ENCODE results near the gene SREBF2. TPM values are rescaled to one million over a fixed set of nuclear protein-coding genes. Genes with fewer than 3 reads are reported as not detected.

The SREBF2 gene
- total RNA-seq, 2 experiments from 2014 or later, result 150 to 157 TPM

- no peak overlapping the region for H3K4me3 Mint-ChIP-seq
- H3K27ac Mint-ChIP-seq, result peak overlapping the region; percentile 24
- H3K36me3 Mint-ChIP-seq (ENCODE audit: low read depth), result peaks cover 23% of the 10 kb centered on the region
- POLR2A ChIA-PET, result interaction anchor here (0.8 to 3.4 kb wide), 19 partner anchors 8 to 126 kb away, joined by 3 to 17 read pairs (median 4); partner anchors contain the start of genes CCDC134, CENPM and SREBF2
- H3K27me3 Mint-ChIP-seq, result peaks cover 24% of the 10 kb centered on the region
- no peak for DNase-seq
- no peaks in the 10 kb centered on the region for H3K9me3 Mint-ChIP-seq
- H3K4me1 Mint-ChIP-seq, result peaks cover 34% of the 10 kb centered on the region
- CTCF ChIA-PET, result interaction anchor here (0.8 to 1.6 kb wide), 8 partner anchors 18 to 85 kb away, joined by 3 to 9 read pairs (median 5); partner anchors contain the start of genes CENPM and SREBF2
These were observed 74.8 kb downstream of the SREBF2 start for GRCh38 chr22:41907436-41908401.

- CTCF ChIA-PET, result interaction anchor here (0.6 to 1.6 kb wide), 8 partner anchors 15 to 86 kb away, joined by 3 to 9 read pairs (median 5); partner anchors contain the start of genes CENPM and SREBF2
- DNase-seq, result peak; percentile 55
- Mint-ChIP-seq H3K9me3 (no peaks in the 10 kb centered on the region), H3K4me3 (peak overlapping the region; percentile 34), H3K4me1 (peaks cover 37% of the 10 kb centered on the region), H3K27me3 (peaks cover 32% of the 10 kb centered on the region), H3K27ac (peak overlapping the region; percentile 68), H3K36me3 (ENCODE audit: low read depth) (peaks cover 19% of the 10 kb centered on the region)
- POLR2A ChIA-PET, result interaction anchor here (0.8 to 3.4 kb wide), 20 partner anchors 8 to 212 kb away, joined by 3 to 17 read pairs (median 4); partner anchors contain the start of genes CCDC134, CENPM and SREBF2
These were observed 75.8 kb downstream of the SREBF2 start for GRCh38 chr22:41908411-41909309.

GRCh38 chr22:41909310-41910049 lies 76.6 kb downstream of the SREBF2 start:
- ChIA-PET CTCF (no interaction called here), POLR2A (interaction anchor here (0.9 to 3.4 kb wide), 3 partner anchors 16 to 212 kb away, joined by 3 to 17 read pairs (median 3); no protein-coding TSS in a partner anchor)
- no peak for DNase-seq
- Mint-ChIP-seq H3K4me3 (no peak overlapping the region), H3K4me1 (peaks cover 37% of the 10 kb centered on the region), H3K27ac (no peak overlapping the region), H3K9me3 (no peaks in the 10 kb centered on the region), H3K27me3 (peaks cover 34% of the 10 kb centered on the region), H3K36me3 (ENCODE audit: low read depth) (peaks cover 13% of the 10 kb centered on the region)

GRCh38 chr22:41910050-41911000 lies 77.4 kb downstream of the SREBF2 start:
- POLR2A ChIA-PET, result interaction anchor here (0.6 to 3.4 kb wide), 3 partner anchors 9 to 222 kb away, joined by 3 to 17 read pairs (median 3); partner anchors contain the start of gene SNU13
- CTCF ChIA-PET, result no interaction called here
- DNase-seq, result peak; percentile 35
- Mint-ChIP-seq H3K27ac (no peak overlapping the region), H3K27me3 (peaks cover 38% of the 10 kb centered on the region), H3K4me3 (no peak overlapping the region), H3K9me3 (no peaks in the 10 kb centered on the region), H3K36me3 (ENCODE audit: low read depth) (peaks cover 13% of the 10 kb centered on the region), H3K4me1 (peaks cover 37% of the 10 kb centered on the region)

GRCh38 chr22:41911001-41911611 lies 78.2 kb downstream of the SREBF2 start:
- Mint-ChIP-seq H3K4me3 (no peak overlapping the region), H3K4me1 (peaks cover 41% of the 10 kb centered on the region), H3K27ac (no peak overlapping the region), H3K36me3 (ENCODE audit: low read depth) (peaks cover 6% of the 10 kb centered on the region), H3K27me3 (peaks cover 45% of the 10 kb centered on the region), H3K9me3 (no peaks in the 10 kb centered on the region)
- ChIA-PET POLR2A (interaction anchor here (0.7 to 1.1 kb wide), 5 partner anchors 9 to 110 kb away, joined by 3 to 4 read pairs (median 3); partner anchors contain the start of genes CCDC134 and CENPM), CTCF (interaction anchor here (2.1 kb wide), 1 partner anchor 14 kb away, joined by 12 read pairs; no protein-coding TSS in a partner anchor)
- DNase-seq, result no peak

- H3K36me3 Mint-ChIP-seq (ENCODE audit: low read depth), result peaks cover 4% of the 10 kb centered on the region
- no peak for DNase-seq
- ChIA-PET CTCF (interaction anchor here (2.1 kb wide), 1 partner anchor 13 kb away, joined by 12 read pairs; no protein-coding TSS in a partner anchor), POLR2A (interaction anchor here (1.1 to 2.2 kb wide), 5 partner anchors 14 to 112 kb away, joined by 3 to 13 read pairs (median 4); partner anchors contain the start of genes CCDC134 and TNFRSF13C)
- H3K4me3 Mint-ChIP-seq, result no peak overlapping the region
- peaks cover 57% of the 10 kb centered on the region for H3K27me3 Mint-ChIP-seq
- peaks cover 37% of the 10 kb centered on the region for H3K4me1 Mint-ChIP-seq
- no peaks in the 10 kb centered on the region for H3K9me3 Mint-ChIP-seq
- no peak overlapping the region for H3K27ac Mint-ChIP-seq
These were observed 79.6 kb downstream of the SREBF2 start for GRCh38 chr22:41912338-41913039.

GRCh38 chr22:41913040-41913719 lies 80.3 kb downstream of the SREBF2 start:
- ChIA-PET POLR2A (interaction anchor here (1.4 to 2.2 kb wide), 3 partner anchors 13 to 82 kb away, joined by 3 to 13 read pairs (median 7); partner anchors contain the start of gene TNFRSF13C), CTCF (interaction anchor here (2.1 kb wide), 1 partner anchor 12 kb away, joined by 12 read pairs; no protein-coding TSS in a partner anchor)
- Mint-ChIP-seq H3K9me3 (no peaks in the 10 kb centered on the region), H3K27me3 (peaks cover 60% of the 10 kb centered on the region), H3K27ac (no peak overlapping the region), H3K36me3 (ENCODE audit: low read depth) (peaks cover 3% of the 10 kb centered on the region), H3K4me3 (no peak overlapping the region), H3K4me1 (peaks cover 34% of the 10 kb centered on the region)
- no peak for DNase-seq

- no peak overlapping the region for H3K27ac Mint-ChIP-seq
- H3K36me3 Mint-ChIP-seq (ENCODE audit: low read depth), result no peaks in the 10 kb centered on the region
- CTCF ChIA-PET, result interaction anchor here (0.9 kb wide), 1 partner anchor 19 kb away, joined by 3 read pairs; no protein-coding TSS in a partner anchor
- H3K4me1 Mint-ChIP-seq, result peaks cover 29% of the 10 kb centered on the region
- H3K27me3 Mint-ChIP-seq, result peaks cover 59% of the 10 kb centered on the region
- no peak overlapping the region for H3K4me3 Mint-ChIP-seq
- DNase-seq, result no peak
- no peaks in the 10 kb centered on the region for H3K9me3 Mint-ChIP-seq
- POLR2A ChIA-PET, result interaction anchor here (1.5 to 2.2 kb wide), 3 partner anchors 12 to 79 kb away, joined by 4 to 13 read pairs (median 7); partner anchors contain the start of gene TNFRSF13C
These were observed 81.1 kb downstream of the SREBF2 start for GRCh38 chr22:41913842-41914534.

- Mint-ChIP-seq H3K27ac (no peak overlapping the region), H3K4me1 (peaks cover 26% of the 10 kb centered on the region), H3K36me3 (ENCODE audit: low read depth) (no peaks in the 10 kb centered on the region), H3K9me3 (no peaks in the 10 kb centered on the region), H3K4me3 (no peak overlapping the region), H3K27me3 (peaks cover 55% of the 10 kb centered on the region)
- DNase-seq, result no peak
- CTCF ChIA-PET, result interaction anchor here (0.9 kb wide), 1 partner anchor 20 kb away, joined by 3 read pairs; no protein-coding TSS in a partner anchor
- POLR2A ChIA-PET, result interaction anchor here (1.5 to 2.2 kb wide), 3 partner anchors 12 to 80 kb away, joined by 4 to 13 read pairs (median 7); partner anchors contain the start of gene TNFRSF13C
These were observed 81.7 kb downstream of the SREBF2 start for GRCh38 chr22:41914611-41915034.

Measured in activated CD4-positive, alpha-beta memory T cell treated with anti-CD3 and anti-CD28 coated beads, Interleukin-2, amount 10 ng/mL, durations not matched to agents 7 days and 5 days (primary cell).